ENCODE measurements around the gene MIAT. TPM values are rescaled to one million over a fixed set of nuclear protein-coding genes. Genes with fewer than 3 reads are reported as not detected.

Gene MIAT
- total RNA-seq, 1 donor from 2014 or later = 1.4 TPM

- H3K4me3 Mint-ChIP-seq (ENCODE audit: low read depth) = no peak overlapping the region
- peaks cover 63% of the 10 kb centered on the region for H3K27me3 Mint-ChIP-seq
- DNase-seq (ENCODE audit: low spot score, unreplicated experiment) = no peak
- TF ChIP-seq CTCF (IDR thresholded peaks at IDR 0.05; ENCODE audit: unreplicated experiment) = no peak
- peaks cover 6% of the 10 kb centered on the region for H3K4me1 Mint-ChIP-seq (ENCODE audit: low read depth)
- no peaks in the 10 kb centered on the region for H3K9me3 Mint-ChIP-seq (ENCODE audit: low read depth)
- no peak overlapping the region for H3K27ac Mint-ChIP-seq
- H3K36me3 Mint-ChIP-seq (ENCODE audit: insufficient read depth) = no peaks in the 10 kb centered on the region
Observed at GRCh38 chr22:26660356-26660755, 3.0 kb downstream of the MIAT start.

DNA sequence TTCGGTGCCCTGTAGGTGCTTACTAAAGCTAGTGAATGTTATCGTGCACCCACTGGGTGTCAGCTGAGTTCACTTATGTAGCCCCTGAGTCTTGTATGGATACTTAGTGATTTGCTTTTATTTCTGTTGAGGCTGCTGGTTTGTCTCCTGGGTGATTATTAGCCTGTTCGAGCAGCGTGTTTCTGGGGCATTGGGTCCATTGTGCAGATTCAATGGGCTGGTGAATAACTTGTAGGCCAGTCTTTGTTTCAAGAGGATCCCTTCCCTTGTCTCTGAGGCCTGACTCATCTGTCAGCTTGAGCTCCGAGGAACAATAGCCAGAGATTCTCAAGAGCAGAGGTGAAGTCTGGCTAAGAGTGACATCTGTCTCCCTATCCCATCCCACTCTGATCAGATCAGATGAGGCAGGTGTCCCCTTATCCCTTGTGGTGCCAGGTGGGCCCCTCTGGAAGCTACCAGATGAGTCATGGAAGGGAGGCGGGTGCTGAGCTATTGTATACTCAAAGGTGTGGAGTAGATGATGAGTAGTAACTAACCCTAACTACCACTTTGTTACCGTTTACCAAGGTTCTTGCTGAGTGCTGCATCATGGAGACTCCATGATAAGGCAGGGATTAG is 3.7 kb downstream of the MIAT start:
- Mint-ChIP-seq H3K9me3 (ENCODE audit: low read depth) (no peaks in the 10 kb centered on the region), H3K4me3 (ENCODE audit: low read depth) (no peak overlapping the region), H3K4me1 (ENCODE audit: low read depth) (peaks cover 6% of the 10 kb centered on the region), H3K27ac (no peak overlapping the region), H3K27me3 (peaks cover 59% of the 10 kb centered on the region), H3K36me3 (ENCODE audit: insufficient read depth) (no peaks in the 10 kb centered on the region)
- TF ChIP-seq CTCF (IDR thresholded peaks at IDR 0.05; ENCODE audit: unreplicated experiment) = no peak
- no peak for DNase-seq (ENCODE audit: low spot score, unreplicated experiment)

DNA sequence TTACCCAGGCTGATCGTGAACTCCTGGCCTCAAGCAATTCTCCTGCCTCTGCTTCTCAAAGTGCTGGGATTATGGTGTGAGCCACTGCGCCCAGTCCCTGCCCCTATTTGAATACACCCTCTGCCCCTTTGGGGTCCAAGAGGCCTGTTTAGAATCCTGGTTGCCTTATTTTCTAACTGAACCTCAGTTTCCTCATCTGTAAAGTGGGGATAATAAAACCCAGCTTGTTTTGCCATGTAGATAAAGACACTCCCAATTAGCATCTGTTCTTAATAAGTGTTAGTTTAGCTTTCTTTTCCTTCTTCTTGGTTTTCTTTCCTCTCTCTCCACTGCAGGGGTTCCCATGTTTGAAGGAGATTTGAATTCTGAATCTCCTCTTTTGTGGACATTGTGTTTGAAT is 4.8 kb downstream of the MIAT start:
- H3K27ac Mint-ChIP-seq = no peak overlapping the region
- H3K36me3 Mint-ChIP-seq (ENCODE audit: insufficient read depth) = no peaks in the 10 kb centered on the region
- peaks cover 6% of the 10 kb centered on the region for H3K4me1 Mint-ChIP-seq (ENCODE audit: low read depth)

DNA sequence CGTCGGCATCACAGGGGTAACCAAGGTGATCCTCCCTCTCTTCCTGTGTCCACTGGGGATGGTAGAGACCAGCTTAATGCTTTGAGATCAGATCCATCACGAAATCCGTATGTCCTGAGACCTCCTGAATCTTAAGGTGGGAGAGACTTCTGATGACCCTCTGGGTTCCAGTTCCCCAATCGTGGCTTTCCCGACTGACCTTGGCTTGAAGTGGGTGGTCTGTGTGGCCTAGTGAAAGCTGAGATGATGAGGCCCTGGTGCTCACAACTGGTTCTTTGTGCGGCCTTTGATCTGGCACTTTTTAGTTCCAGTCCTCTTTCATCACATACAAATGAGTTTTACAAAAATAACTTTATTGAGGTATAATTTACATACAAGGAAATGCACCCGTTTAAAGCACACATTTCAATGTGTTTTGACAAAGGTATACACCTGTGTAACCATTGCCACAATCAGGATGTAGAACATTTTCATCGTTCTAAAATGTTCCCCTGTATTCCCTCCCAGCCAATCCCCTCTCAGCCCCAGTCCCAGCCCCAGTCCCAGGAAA is 6.1 kb downstream of the MIAT start:
- DNase-seq (ENCODE audit: low spot score, unreplicated experiment) = no peak
- H3K4me3 Mint-ChIP-seq (ENCODE audit: low read depth) = no peak overlapping the region
- no peak for TF ChIP-seq CTCF (IDR thresholded peaks at IDR 0.05; ENCODE audit: unreplicated experiment)
- peaks cover 45% of the 10 kb centered on the region for H3K27me3 Mint-ChIP-seq
- H3K4me1 Mint-ChIP-seq (ENCODE audit: low read depth) = peaks cover 2% of the 10 kb centered on the region
- no peaks in the 10 kb centered on the region for H3K9me3 Mint-ChIP-seq (ENCODE audit: low read depth)
- no peaks in the 10 kb centered on the region for H3K36me3 Mint-ChIP-seq (ENCODE audit: insufficient read depth)
- H3K27ac Mint-ChIP-seq = no peak overlapping the region

More for the DNA sequence above, 4.8 kb downstream of the MIAT start:
- peaks cover 51% of the 10 kb centered on the region for H3K27me3 Mint-ChIP-seq
- no peak overlapping the region for H3K4me3 Mint-ChIP-seq (ENCODE audit: low read depth)
- H3K9me3 Mint-ChIP-seq (ENCODE audit: low read depth) = no peaks in the 10 kb centered on the region
- DNase-seq (ENCODE audit: low spot score, unreplicated experiment) = no peak
- no peak for TF ChIP-seq CTCF (IDR thresholded peaks at IDR 0.05; ENCODE audit: unreplicated experiment)

DNA sequence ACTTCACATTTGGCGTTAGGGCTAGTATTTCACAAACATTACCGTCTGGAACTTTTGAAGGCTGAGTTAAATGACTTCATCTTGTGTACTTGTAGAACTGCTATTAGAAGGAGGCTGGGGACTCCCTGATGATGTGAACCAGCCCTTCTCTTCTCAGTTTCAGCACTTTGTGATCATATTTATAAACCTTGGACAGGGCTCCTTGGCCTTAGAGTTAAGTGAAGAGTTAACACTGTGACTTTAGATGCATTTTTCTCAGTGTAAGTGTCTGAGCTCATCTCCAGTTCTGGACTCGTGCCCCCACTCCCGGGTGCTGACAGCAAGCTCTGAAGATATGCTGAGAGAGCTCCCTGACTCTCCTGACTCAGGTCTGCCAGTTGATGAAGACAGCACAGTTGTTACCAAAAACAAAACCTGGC is 8.4 kb downstream of the MIAT start:
- no peaks in the 10 kb centered on the region for H3K9me3 Mint-ChIP-seq (ENCODE audit: low read depth)
- no peaks in the 10 kb centered on the region for H3K36me3 Mint-ChIP-seq (ENCODE audit: insufficient read depth)
- H3K4me1 Mint-ChIP-seq (ENCODE audit: low read depth) = no peaks in the 10 kb centered on the region
- no peak for TF ChIP-seq CTCF (IDR thresholded peaks at IDR 0.05; ENCODE audit: unreplicated experiment)
- no peak overlapping the region for H3K27ac Mint-ChIP-seq
- H3K4me3 Mint-ChIP-seq (ENCODE audit: low read depth) = no peak overlapping the region
- peaks cover 37% of the 10 kb centered on the region for H3K27me3 Mint-ChIP-seq
- no peak for DNase-seq (ENCODE audit: low spot score, unreplicated experiment)
